Glomerular visceral epithelial cell (primary cell): ENCODE results near the gene RIOX2.

Experiments
- DNase-seq: peaks from one replicate; pipeline ENCODE4 v3.0.0-alpha.2; 2016; ENCODE audit errors: extremely low spot score

Gene RIOX2

DNA sequence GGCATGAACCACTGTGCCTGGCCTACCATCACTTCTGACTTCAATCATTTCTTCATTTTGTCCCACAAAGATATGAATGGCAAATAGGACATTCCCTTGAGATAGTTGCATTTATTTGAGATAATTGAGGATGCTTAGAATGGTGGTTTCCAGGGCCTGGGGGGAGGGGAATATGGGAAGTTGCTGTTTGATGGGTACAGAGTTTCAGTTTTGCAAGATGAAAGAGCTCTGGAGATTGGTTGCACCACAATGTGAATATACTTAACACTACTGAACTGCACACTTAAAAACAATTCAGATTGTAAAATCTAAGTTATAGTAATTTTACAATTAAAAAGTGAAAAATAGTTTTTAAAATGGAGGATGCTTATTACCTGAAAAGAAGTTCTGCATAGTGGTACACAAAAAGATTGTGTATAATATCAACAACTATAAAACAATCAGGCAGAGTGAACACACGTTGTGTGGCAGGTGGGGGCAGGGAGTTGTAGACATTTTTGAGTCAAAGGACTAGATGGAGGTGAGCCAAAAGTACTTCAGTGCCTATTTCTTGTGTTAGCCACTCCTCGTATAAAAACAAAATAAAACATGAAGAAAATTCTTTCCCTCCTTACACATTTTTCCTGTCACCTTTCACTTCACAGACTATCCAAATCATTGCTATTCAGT lies 18.5 kb upstream of the RIOX2 start:
- no peak for DNase-seq

DNA sequence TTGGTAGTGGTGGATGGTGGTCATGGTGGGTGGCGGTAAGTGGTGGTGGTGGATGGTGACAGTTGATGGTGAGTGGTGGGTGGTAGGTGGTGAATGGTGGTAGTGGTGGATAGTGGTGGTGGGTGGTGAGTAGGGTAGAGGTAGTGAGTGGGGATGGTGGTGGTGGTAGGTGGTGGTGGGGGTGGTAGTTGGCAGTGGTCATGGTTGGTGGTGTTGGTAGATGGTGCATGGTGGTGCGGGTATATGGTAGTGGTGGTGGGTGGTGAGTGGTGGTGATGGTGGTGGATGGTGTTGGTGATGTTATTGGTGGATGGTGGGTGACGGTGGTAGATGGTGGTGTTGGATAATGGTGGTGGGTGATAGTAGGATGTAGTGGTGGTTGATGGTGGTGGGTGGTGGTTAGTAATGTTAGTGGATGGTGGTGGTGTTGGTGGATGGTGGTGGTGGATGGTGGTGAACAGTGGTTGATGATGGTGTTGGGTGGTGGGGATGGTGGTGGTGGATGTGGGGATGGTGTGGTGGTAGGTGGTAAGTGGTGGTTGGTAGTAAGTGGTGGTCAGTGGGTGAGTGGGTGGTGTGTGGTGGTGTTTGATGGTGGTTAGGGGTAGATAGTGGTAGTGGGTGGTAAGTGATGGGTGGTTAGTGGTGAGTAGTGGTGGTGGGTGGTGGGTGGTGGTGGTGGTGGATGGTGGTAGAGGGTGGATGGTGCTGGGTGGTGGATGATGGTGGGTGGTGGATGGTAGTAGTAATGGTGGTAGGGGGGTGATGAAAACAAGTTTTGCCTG lies 16.7 kb upstream of the RIOX2 start:
- DNase-seq = no peak

DNA sequence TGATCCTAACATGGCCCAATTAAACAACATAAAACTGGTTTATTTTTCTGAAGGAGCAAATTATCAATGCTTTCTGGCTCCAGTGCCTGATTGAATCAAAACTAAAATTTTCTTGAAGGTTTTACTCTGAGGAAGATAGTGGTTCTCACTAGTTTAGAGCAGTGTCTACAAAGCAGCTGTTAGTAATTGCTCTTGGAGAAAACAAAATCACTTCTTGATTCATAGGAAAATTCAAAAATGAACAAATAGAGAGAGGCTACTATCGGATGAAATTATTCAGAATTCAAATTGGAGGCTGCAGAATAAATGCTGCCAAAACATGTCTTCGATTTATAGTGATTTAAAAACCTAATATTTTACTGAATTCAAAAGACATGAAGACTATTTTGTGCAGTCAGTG lies 15.1 kb upstream of the RIOX2 start:
- DNase-seq = no peak

DNA sequence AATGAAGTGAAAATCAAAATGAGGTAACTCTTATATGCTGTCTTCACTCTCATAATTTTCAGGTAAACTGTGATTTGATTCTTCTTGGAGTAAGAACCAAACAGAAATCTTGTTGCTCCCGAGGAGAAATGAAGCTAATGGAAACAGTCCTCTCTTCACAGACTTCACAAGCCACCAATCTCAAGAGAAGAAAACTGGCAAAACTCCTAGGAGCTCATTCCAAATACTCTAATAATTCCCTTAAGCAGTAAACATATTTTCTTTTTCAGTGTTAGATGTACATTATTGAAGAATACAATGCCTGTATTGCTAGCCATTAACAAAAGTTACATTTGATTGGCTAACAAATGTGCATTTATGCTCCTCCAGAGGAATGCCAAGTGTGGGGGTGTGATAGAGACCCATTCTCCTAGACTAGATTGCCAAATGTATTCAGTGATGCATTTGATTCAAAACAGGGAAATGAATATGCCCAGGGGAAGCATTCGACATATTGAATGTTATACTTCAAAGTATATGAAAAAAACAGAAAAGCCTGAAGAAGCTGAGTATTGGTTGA lies 11.8 kb upstream of the RIOX2 start:
- DNase-seq = no peak

DNA sequence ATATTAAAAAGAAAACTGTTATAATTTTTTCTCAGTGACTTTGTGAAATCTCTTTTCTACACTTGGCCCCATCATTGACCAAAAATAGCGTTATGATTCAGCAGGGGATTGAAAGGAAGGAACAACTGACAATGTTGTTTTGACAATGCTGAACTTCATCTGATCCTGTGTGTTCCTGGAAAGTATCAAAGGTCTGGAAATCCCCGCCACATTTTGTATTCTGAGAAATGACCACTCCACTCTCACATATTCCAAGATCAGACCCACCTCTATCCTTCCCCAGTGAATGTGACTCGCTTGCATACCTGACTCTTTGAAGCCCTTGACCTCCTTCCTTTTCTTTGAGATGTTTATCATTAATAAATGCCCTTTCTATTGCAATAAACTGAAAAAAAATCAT lies 9.7 kb upstream of the RIOX2 start:
- DNase-seq = no peak

DNA sequence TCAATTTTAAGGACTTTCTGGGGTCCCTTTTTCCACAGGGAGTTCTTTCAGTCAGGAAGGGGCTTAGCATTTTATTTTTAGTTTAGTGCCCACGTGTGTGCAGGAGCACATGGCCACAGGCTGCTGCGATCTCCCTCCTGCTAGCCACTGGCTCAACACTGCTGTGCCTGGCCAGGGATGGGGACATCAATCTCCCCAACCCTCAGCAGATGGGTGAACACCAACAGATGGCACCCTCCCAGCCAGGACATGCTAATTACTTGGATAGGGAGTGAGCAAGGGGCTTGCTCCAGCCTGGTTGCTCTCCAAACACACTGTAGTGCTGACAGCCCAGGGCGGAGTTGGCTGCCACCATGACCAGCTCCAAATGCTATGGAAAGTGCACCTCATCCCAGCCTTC lies 7.4 kb upstream of the RIOX2 start:
- DNase-seq = no peak

DNA sequence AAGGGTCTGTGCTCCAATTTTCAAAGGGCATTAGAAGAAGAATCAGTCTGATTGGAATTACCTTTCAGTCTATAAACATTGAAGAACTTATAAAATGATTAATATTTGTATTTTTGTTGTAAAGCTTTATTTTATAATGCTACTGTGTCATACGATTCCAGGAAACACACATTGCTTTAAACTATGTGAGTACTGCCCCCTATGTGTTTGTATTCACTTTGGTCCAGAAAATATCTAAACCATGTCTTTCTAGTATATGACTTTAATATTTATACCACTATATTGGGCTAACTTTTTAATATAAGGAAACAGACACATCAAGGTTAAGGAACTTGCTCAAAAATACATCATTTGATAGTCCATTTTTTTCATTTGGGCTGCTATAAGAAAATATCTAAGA lies 3.2 kb upstream of the RIOX2 start:
- no peak for DNase-seq

DNA sequence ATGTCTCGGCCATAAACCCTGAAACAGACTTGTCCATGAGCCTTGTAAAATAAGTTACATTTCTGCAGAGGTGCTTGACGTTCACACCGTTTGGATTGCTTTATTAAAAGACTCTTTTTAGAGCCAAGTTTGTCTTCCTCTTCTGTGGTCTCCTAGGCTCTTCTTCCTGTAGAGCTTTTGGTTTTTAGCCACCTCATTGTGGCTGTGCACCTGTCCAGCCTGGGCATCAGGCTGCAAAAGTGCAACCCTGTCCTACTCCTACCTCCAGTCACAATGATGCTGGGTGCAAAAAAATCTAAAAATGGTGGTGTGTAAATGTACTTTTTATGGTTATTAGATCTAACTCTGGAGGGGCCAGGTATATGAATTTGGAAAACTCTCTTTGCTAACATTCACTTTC lies 2.8 kb upstream of the RIOX2 start:
- no peak for DNase-seq

DNA sequence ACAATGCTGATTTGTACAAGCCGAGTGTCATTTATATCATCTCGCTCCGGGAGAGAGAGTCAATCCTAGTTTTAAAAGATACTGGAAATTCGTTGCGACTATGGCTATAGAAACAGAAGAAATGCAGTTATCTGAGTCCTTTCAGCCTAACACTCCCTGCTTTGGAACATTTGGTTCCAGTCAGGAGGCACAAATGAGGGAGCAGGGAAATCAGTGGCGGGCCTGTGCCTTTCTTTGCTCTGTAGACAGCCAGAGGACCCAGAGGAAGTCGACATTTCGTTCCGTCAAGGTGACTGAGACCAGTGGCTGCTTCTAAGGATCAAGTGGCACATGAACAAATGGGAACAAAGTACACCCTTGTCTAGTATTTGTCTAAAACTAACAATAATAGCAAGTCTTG lies 745 bp upstream of the RIOX2 start:
- no peak for DNase-seq

DNA sequence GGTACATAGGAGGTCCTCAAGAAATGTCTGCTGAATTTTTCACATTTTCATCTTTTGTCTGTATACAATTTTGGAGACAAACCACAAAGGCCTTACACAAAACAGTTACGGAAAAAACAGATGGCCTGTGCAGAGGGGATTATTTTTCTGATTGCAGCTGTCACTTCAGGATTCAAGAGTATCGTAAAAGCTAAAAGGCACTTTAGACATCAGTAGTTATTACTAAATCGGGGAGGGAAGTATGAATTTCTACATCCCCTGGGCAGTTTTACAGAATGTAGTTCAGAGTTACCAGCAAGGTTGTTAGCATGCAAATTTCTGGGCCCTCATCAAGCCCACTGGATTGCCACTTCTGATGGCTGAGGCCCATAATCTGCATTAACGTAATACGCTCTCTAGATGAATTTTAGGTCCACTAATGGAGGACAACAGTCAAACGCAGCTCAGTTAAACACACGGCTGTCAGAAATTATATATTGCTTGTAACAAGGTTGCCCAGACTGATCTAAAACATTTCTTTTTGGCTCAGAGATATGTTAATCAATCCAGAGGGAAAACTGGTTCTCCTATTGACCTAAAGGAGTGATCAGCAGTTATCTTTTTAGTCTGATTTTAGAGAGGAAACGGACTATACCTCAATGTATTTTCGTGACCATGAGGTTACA lies 1.1 kb downstream of the RIOX2 start:
- DNase-seq = no peak

DNA sequence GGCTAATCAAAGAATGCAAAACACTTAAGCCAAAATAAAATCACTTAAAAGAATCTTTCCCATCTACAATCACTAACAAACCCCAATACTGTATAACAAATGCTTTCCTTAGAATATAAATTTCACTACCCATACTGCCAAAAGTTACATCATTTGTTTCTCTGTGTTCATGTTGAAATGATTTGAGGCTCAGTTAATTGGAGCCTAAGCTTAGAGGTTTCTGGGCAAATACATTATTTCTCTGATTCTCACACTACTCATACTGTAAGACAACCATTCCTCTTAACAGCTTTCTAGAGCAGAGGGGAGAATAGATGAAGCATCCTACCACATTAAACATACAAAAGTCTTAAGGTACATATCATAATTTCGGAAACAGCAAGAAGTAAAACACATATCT lies 2.1 kb downstream of the RIOX2 start:
- DNase-seq = no peak

DNA sequence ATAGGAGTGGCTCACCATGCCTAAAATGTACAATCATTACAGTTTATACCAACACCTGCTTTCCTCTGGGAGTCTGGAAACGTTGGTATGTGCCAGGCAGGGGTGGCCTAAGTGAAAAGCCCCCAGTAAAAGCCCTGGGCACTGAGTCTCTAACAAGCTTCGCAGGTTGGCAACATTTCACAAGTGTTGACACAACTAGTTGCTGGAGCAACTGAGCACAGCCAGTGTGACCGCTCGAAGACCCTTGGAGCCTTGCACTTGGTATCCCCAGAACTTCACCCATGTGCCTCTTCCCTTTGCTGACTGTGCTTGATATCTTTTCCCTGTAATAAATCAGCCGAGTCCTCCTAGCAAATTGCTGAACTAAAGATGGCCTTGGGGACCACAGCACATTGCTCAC lies 2.7 kb downstream of the RIOX2 start:
- no peak for DNase-seq

DNA sequence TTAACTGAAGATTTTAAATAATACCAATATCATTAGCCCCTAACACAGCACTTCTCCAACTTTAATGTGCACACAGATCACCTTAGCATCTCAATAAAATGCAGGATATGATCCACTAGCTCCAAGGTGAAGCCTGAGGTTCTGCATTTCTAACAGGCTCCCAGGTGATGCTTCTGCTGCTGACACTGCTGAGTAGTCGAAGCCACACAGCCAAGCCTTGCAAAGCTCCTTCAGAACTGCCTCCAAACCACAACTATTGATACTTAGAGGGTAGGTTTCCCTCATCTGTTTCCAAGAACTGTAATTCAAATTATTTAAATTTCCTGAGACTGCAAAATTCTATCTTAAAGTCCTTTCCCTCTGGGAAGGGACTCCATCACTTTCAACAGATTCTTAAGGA lies 3.9 kb downstream of the RIOX2 start:
- no peak for DNase-seq

DNA sequence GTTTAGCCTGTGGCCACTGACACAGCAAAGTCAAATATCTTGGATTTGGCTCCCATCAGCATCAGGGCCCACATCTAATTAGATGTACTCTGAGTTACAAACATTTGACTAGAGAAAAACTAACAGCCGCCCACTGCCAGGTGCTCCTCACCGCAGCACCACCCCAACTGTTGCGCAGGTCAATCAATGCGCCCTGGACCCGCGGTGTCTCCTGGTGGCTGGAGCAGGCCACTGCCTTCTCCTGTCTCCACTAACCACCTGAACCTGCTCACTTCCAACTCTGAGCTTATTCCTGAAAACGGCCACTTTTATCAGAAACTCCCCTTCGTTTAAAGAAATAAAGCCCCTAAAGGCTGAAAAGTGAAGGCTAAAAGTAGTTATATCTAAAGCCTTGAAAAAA lies 4.3 kb downstream of the RIOX2 start:
- DNase-seq = no peak

DNA sequence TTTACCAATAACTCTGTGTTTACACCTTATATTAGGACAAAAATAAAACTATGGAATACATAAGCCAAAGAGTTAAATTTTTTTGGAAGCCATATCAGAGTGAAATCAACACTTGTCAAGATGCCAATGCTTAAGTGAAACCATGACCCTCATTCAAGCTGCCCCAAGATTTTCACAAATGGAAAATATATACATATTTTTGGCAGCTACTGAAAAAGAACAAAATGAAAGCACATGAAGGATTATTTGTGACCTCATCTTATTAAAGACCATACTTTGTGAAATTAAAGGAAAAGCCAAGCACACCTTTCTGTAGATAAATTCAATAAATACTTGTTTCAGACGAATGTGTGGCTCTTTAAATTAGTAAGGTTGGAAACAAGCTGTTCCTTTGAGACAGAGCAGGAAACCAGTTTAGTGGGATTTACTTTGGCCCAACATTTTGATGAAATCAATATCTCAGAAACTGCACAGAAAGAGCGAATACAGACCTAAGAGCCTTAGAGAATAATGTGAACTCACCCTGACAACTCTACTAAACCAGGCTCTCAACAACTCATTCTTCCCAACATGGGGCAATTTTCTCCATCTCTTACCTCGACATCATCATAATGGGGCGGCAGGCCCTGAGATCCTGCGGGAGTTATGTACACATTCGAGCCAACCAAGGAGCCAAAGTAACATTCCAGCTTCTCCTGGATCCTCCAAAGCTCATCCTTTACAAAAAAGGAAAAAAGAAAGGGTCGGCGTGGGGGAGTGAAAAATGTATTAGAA lies 11.1 kb downstream of the RIOX2 start:
- DNase-seq = no peak

DNA sequence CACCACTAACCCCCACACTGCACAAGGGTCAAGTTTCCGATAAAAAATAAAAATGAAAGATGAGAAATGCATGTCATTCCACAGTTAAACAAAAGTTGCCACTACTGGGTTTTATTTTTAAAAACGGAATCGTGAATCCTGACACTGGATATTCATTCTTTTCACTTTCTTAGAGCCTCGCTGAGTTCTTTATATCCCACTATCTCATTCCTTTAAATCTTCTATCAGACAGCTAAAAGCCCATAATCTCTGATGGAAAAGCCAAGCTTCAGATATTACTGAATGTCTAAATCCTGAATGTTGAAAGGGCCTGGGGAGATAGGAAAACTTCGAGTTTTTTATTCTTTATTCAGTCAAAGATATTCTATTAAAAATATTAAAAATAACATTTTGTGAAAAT lies 11.7 kb downstream of the RIOX2 start:
- DNase-seq = no peak

DNA sequence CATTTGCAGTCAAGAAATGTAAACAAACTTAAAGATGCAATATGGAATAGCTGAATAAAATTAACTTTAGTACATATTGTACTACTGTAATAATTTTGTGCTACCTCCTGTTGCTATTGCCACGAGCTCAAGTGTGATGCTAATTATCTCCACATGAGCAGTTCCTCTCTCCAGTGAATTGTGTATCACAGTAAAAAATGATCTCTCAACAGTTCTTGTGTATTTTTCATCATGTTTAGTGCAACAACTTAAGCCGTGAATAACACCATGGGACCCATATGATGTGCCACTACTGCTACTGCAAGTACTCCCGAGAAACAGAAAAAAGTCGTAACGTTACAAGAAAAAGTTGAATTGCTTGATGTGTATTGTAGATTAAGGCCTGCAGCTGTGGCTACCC lies 12.4 kb downstream of the RIOX2 start:
- no peak for DNase-seq

DNA sequence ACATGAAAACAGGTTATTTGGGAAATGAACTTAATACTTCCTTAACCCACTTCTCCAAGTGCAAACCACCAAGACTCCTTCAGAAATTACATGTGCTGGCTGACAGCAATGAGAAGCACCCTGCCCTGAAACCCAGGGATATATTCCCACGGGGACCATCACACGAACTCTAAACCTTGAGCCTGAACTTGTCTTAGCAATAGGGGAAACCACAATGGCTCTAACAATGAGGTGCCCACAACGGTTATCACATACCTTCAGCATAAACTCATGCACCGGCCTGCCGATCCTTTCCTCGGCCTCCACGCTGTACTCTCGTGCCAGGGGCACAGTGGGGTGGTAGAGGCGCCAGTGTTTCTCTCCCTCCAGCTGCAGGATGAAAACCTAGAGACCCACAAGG lies 13.4 kb downstream of the RIOX2 start:
- DNase-seq = peak; percentile 40

DNA sequence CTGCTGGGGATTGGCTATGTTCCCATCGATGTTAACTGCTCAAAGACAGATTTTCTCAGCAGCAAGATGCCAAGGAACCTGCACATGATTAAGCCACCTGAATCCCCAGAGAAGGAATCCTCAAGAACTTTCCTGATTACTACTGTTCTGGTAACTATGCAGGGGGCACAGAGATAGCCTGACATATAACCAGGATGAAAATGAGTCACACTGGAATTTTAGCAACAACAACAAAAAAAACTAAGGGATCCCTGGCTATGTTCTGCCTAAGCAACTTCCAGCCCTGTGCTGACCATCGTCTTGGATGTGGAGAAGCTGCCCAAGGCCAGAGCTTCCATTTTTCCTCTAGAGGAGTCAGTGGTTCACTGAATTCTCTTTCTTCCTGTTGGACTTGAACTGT lies 13.8 kb downstream of the RIOX2 start:
- peak; percentile 31 for DNase-seq

DNA sequence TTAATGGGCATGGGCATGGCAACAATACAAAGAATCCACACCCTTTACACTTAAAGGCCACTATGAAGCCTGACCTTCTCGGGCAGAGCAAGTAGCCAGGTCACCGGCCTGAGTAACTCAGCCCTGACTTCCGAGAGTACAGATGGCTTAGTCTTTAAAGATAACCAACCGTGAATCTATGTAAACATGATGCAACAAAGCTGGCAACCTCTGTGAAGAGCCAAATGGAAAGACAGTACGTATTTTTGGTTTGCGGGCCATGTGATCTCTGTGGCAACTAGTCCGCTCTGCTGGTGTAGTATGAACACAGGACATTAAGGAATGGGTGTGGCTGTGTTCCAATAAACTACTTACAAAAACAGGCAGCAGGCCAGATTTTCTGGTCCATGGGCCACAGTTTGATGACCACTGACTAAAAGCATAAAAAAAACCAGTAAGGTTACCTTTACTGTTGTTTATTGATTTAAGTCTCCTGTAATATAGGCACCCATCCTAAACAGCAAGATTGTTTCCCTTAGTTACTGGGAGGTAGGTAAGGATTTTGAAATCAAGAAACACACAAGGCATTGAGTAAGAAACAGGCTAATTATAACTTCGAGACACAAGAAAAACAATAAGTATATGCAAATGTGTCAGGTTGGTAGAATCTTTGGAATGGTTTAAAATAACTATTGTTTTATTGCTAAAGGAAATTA lies 14.5 kb downstream of the RIOX2 start:
- peak; percentile 42 for DNase-seq

DNA sequence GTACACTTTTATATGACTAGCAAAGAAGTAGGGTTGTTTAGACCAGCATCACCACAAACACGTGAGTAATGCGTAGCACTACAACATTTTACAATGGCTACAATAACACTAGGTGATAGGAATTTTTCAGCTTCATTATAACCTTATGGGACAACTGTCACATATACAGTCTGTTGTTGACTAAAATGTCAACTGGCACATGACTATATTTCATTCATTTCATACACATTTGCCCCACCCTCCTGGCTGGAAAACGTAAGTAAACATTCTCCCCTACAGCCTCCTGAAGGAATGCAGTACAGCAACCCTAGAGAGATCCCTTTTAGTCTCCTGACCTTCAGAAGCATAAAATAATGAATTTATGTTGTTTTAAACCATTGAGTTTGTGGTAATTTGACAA lies 16.2 kb downstream of the RIOX2 start:
- no peak for DNase-seq
